Tibial nerve (tissue), 4 donors: ENCODE results near the gene EPPIN.

Source experiments
- EP300 ChIP-seq, 2 donors: sonication (generic); formaldehyde crosslinking; IDR thresholded peaks; one replicate each; pipeline ENCODE4 v1.6.1; 2017; ENCODE audit warnings: antibody characterized with exemption in 2 of 2, mild to moderate bottlenecking in 1 of 2
- POLR2A ChIP-seq, 2 donors: fragments of 450-650 bp; IDR thresholded peaks; one replicate each; pipeline ENCODE4 v1.6.1; 2017; ENCODE audit warnings: antibody characterized with exemption in 2 of 2, mild to moderate bottlenecking in 2 of 2, moderate library complexity in 2 of 2
- TF ChIP-seq, protein P1 (sequence below), 5 experiments: fragments of 200-600 bp in 3 of 5; fragments of 450-650 bp in 2 of 5; sonication (generic) in 3 of 5; IDR thresholded peaks; one replicate each; pipeline ENCODE4 v1.5.1; 2016 to 2019; ENCODE audit warnings: antibody characterized with exemption in 5 of 5, mild to moderate bottlenecking in 3 of 5, moderate library complexity in 2 of 5

DNA sequence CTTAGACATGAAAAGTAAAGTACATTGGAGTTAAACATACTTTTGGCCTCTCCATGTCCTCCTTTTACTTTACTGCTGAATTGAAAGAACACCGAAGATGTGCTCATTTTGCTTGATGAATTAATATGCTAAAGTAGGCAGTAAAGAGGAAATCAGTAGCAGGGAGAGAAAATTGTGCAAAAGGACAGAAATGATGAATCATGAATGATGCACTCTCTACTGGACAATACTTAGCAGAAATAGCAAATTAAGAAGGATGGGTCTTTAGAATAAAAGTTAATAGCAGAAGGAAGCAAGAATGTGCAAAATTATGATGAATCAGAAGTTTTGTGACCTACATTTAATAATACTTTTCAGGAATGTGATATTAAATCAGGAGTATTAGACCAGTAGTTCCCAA, 23.4 kb downstream of the EPPIN start:
- TF ChIP-seq POLR2A (IDR thresholded peaks at IDR 0.05) (no peak), EP300 (IDR thresholded peaks at IDR 0.05) (no peak)
- TF ChIP-seq, protein P1, sequence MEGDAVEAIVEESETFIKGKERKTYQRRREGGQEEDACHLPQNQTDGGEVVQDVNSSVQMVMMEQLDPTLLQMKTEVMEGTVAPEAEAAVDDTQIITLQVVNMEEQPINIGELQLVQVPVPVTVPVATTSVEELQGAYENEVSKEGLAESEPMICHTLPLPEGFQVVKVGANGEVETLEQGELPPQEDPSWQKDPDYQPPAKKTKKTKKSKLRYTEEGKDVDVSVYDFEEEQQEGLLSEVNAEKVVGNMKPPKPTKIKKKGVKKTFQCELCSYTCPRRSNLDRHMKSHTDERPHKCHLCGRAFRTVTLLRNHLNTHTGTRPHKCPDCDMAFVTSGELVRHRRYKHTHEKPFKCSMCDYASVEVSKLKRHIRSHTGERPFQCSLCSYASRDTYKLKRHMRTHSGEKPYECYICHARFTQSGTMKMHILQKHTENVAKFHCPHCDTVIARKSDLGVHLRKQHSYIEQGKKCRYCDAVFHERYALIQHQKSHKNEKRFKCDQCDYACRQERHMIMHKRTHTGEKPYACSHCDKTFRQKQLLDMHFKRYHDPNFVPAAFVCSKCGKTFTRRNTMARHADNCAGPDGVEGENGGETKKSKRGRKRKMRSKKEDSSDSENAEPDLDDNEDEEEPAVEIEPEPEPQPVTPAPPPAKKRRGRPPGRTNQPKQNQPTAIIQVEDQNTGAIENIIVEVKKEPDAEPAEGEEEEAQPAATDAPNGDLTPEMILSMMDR (IDR thresholded peaks at IDR 0.05), result no peak
